ENCODE data around the gene HEPACAM.
"Not testable (repeated sequence)": the region's sequence is repeated elsewhere in the genome, so short reads cannot be mapped to it uniquely, and the experiment has no call there.

Gene HEPACAM, protein sequence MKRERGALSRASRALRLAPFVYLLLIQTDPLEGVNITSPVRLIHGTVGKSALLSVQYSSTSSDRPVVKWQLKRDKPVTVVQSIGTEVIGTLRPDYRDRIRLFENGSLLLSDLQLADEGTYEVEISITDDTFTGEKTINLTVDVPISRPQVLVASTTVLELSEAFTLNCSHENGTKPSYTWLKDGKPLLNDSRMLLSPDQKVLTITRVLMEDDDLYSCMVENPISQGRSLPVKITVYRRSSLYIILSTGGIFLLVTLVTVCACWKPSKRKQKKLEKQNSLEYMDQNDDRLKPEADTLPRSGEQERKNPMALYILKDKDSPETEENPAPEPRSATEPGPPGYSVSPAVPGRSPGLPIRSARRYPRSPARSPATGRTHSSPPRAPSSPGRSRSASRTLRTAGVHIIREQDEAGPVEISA

DNA sequence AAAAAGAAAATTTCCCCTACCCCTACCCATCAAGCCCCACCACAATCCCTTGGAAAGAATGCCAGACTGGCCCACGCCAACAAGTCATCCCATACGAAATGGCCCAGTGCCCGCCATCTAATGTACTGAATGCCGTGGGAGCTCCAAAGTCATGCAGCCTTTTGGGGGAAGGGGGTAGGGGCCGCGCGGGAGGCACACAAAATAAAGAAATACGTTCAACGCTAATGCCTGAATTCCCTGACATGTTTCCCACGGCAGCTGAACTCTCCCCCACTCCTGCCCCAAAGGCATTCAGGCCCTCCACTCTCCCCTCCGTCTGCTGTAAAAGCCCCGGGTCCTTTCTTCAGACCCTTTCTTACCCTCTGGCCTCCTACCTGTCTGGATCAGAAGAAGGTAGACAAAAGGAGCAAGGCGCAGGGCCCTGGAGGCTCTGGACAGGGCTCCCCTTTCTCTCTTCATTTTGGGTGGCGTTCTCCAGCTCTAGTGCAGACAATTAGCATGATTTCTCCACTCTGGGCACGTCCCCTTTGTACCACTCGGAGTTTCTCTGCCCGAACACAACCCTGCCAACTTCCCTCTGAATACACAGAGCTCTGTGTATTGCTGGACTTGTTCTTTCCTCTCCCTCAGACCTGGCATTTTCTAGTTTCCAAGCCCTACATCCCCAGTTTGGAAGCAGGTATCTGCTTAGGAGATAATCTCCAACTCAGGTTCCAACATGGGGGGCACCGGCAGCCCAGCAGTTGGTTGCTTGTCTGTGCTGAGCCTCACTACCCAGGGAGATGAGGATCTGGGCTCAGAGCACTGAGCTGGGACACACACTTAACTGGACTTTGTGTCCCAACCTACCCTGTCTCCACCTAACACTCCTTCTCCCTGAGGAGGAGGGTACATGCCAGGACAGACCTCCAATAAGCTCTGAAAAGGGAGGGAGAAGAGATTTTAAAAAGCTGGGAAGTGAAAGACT is at the start of gene HEPACAM:
TSS of gene HEPACAM (minus strand) at position 500 of the 967 bp plus-strand sequence. CDS start at position 459, 41 bp downstream.
- no peak for DNase-seq

DNA sequence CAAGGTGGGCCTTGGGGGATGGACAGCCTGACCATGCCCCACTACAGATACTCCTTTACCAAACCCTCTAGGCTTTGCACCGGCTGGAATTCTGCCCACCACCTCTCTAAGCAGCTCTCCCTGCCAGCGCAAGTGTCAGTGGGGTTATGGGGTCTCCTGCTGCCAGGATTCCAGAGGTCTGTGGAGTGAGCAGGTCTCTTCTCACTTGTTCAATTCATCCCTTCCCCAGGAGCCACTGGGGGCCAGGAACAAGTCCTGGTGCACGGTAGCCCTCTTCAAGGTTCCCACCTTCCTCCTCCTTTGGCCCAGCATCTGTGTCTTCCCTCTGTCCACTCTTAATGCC is 48.6 kb upstream of the HEPACAM start:
- no peak for DNase-seq

DNA sequence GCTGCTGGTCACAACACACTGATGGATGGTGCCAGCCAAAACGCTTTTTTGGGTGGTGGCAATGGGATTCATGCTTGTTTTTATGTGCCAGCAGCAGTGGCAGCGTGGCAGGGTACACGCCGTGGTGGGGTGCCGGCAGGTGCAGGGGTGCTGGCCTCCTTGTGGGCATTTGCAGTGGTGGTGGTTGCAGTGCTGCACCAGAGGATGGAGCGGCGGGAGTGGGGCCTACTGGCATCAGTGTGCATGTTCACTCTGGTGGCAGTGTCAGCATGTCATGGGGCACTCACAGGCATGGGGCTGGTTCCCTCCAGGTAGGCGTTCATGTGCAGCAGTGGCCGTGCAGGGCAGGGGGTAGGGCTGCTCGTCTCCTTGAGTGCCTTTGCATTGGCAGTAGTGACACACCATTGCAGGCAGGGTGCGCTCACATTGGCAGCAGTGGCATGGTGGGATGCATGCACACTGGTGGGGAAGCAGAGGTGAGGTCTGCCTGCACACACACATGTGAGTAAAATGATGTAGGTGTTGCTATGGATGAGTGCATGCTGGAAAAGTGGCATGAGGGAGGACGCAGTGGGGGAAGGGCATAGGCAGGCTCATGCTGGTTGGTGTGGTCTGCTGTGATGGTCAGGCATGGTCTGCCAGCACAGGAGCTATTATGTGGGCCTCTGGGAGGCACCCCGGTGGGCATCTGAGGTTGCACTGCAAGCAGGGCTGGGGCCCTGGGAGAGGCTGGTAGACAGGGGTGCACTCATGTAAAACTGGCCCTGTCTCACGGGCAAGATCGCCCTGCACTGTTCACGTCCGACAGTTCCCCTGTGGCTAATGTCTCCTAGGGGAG is 48.0 kb upstream of the HEPACAM start:
- no peak for DNase-seq

DNA sequence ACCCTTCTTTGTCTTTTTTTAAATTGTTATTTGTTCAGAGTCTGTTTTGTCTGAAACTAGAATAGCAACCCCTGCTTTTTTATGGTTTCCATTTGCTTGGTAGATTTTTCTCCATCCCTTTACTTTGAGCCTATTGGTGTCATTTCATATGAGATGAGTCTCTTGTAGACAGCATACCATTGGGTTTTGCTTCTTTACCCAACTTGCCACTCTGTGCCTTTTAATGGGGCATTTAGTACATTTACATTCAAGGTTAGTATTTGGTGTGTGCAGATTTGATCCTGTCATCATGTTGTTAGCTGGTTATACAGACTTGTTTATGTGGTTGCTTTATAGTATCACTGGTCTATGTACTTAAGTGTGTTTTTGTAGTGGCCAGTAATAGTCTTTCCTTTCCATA is 46.2 kb upstream of the HEPACAM start:
- DNase-seq: no peak

DNA sequence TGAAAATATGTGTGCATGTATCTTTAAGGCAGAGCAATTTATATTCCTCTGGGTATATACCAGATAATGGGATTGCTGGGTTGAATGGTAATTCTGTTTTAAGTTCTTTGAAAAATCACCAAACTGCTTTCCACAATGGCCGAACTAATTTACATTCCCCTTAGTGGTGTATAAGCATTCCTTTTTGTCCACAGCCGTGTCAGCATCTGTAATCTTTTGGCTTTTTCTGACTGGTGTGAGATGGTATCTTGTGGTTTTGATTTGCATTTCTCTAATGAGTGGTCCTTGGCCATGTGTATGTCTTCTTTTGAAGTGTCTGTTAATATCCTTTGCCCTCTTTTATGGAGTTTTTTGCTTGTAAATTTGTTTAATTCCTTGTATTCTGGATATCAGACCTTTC is 42.5 kb upstream of the HEPACAM start:
- no peak for DNase-seq

DNA sequence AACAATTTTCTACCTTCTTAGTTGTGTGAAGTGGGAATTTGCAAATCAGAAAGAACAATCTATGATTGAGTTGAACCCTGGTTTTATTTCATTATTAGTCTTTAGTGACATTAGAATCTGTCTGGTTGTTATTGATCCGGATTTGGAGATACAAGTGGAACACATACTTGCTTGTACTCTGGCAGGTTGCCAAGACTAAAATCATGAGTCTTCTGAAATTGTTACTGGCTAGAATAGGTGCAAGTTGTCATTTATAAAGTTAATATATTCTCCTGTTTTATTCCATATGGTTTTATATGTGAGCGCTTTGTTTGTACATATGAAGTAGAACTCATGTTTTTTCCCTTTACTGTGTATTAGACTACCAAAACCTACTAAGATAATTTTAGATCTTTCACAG is 41.2 kb upstream of the HEPACAM start:
- DNase-seq: no peak

DNA sequence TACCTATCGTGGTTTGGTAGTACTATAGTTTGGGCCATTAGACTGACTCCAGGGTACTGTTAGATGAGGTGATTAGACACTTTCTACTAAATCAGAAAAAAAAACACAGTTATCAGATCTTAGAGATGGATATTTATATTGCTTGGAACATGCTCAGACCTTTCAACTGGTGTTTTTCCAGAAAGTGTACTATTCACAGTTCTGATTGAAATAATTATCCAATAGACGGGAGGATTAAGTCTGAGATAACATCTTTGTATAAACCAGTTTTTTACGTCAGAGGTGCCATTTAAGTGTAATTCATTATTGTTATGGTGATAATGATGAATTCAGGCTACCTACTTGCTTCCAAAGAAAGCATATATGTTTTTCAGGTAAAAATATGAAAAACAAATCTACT is 40.7 kb upstream of the HEPACAM start:
- DNase-seq: no peak

DNA sequence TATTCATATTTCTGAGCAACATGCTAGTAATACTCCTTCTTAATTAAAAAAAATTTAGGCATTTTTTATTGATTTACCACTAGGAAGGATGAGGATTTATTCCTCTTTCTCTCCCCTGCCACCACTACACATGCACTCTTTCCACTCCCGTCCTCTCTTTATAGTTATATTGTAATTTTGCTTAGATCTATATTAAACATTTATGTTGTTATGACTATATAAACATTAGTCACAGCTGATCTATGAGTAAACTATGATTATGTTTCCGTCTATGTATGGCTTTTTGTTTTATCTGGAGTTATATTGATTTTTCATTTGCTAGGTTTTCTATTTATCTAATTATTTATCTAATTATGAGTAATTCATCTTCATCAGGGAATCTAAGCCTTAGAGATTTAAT is 36.0 kb upstream of the HEPACAM start:
- no peak for DNase-seq

DNA sequence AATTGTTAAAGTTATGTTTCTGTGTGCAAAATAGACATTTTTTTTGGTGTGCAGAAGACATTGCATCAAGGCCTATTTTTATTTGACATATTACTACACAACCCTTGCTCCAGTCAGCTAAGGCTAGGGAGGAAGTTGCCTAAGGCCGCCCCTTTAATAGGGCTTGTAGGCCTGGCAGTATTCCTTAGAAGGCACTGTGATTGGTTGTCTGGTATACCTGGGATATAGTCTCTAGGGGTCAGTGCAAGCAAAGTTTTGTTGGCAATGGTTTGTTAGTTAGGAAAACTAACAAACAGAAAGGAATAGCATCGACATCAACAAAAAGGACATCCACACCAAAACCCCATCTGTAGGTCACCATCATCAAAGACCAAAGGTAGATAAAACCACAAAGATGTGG is 35.1 kb upstream of the HEPACAM start:
- DNase-seq: no peak

DNA sequence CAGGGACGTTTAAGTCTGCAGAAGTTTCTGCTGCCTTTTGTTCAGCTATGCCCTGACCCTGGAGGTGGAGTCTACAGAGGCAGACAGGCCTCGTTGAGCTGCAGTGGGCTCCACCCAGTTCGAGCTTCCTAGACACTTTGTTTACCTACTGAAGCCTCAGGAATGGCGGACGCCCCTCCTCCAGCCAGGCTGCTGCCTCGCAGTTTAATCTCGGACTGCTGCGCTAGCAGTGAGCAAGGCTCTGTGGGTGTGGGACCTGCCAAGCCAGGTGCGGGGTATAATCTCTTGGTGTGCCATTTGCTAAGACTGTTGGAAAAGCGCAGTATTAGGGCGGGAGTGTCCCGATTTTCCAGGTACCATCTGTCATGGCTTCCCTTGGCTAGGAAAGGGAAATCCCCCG is 32.4 kb upstream of the HEPACAM start:
- not testable (repeated sequence) for DNase-seq

DNA sequence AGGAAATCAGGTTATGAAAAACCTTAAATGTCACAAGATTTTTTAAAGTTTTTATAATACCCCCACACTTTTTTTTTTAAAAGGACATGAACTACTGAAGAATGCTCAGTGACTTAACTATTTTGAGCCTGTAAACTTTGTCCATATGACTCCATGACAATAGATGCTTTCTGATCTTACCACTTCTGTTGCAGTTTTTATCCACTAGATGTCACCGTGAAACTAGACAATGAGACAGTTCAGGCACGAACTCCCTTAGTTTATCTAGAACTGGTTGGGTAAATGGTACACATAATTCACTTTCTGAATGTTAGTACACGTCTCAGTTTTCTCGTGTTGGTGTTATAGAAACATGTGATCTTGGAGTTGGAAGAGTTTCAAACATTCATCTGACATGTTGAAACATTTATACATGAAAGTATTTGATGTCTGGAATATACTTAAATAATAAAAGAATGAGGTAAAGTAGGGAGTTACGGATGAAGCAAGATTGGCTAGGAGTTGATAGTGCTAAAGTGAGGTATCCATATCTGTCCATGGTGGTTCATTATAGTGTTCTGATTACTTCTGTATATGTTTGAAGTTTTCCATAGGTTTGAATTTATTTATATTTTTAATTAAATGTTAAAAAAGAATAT is 26.2 kb upstream of the HEPACAM start:
- peak; percentile 12 for DNase-seq

DNA sequence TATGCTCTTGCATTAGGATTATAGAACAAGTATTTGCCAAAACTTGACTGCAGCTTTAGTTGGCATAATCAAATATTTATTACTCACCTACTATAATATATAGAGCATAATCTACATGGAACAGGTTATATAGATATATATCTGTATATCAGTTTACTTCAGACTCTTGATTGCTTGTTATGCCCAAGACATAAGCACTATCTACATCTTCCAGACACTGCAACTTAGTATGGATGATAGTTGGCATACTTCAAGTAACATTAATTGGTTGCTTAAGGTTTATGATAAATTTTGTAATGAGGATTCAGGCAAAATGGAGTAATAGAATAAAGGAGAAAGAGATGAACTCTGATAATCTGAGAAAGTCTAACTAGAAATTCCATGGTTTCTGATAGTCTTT is 19.2 kb upstream of the HEPACAM start:
- DNase-seq: no peak

DNA sequence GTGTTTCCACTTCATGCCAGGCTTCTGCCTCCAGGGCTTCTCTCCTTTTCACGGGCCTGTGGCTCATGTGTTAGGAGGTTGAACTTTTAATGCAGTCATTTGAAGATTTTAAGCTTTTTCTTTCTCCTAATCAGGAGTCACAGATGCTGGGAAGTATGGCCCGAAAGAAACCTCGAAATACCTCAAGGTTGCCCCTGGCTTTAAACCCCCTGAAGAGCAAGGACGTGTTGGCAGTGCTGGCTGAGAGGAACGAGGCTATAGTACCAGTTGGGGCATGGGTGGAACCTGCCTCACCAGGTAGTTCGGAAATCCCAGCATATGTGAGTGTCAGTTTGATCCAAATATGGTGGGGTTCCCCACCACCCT is 18.7 kb upstream of the HEPACAM start:
- no peak for DNase-seq

DNA sequence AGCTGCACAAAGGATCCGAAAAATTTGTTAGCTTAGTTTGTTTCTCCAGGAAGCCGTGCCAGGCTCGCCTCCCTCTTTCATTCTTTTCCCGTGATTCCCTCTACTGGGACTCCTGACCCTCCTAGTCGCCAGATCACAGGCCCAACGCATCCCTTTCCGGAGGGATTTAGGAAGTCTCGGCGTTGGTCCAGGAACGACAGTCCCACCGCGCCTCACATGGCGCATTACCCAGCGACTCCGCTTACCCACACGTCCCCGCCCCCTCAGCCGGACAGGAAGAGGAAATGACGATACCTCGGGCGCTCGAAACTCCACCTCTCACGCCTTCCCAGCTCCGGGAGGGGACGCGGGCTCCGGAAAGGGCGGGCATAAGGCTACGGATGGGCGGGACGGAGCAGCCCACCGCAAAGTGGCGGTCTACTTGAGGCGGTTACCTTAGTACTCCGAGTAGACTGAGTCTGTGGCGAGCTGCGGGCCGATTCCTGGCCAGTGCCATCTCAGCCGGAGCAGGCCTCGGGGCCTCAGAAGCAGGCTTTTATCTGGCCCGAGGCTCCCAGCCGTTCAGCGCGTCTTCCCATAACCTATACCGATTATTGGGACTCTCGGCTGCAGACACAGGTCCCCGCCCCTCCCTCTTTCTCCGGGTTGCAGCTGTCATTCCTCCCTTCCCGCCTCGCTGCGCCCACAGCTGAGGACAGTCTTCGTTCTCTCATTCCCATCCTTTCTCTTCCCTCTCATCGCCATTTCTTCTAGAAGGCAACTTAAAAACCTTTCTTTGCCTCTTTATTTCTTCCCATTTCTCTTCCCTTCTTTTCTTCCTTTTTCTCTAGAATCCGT is 18.1 kb upstream of the HEPACAM start, which contains the start of gene CCDC15:
TSS of gene CCDC15 (plus strand) at position 450 of the 837 bp plus-strand sequence. CDS start 531 bp downstream, outside the sequence.
- peak; percentile 67 for DNase-seq

DNA sequence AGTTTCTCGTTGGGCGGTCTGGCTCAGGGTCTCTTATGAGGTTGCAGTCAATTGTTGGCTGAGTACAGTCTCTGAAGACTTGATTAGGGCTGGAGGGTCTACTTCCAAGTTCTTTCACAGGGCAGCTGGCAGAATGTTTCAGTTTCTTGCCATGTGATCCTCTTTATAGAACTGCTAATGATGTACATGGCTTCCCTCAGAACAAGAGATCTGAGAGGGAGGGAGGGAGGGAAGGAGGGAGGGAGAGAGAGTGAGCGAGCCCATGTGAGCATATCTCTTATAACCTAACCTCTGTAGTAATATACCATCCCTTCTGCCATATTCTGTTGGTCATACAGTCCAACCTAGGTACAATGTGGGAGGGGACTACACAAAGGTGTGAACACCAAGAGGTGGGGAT is 15.5 kb upstream of the HEPACAM start:
- no peak for DNase-seq

DNA sequence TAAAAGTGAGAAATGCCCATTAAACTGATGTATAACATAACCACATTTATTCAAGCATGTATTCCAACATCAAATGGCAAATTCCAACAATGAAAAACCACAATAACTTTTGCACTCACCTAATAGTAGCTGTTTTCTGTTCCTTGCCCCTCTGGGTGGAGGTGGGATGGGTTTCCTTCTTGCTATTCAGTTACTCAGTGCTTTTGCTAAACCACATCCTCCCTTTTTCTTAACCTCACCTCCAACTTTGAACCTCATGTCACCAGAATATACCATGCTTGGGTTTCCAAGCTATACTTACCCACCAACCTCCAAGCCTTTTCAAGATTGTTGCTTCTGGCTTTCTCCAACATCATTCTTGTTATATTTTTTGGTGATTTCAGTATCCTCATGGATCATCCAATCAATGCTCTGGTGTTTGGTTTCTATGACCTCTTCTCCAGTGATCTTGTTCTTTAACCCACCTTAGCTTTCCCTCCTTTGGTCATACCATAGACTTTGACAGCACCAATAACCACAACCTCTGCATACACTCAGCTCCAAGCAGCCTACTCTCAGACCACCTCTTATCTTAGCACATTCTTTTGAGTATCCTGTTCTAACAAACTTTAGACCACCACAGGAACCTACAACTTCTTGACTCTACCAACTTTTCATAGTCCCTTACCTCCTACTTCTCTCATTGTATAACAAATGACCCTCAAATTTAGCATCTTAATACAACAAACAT is 14.9 kb upstream of the HEPACAM start:
- DNase-seq: no peak

DNA sequence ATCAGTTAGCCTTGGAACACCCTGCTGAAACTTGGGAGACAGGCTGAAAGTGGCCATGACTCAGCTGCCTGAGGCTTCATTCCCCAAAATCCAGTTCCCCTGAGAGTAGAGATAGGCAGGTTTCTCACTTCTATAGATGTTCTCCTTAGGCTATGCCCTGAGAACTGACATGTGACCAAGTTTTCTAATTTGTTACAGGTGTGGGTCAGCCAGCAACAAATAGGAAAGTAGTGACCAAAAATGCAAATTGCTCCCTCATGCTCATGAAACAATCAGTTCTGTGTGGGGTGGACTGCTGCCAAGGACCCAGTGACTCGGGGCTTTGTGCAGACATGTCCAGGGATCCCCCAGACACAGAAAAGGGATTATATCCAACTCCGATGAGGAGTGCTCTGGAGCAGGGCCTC is 10.9 kb upstream of the HEPACAM start:
- DNase-seq: no peak

DNA sequence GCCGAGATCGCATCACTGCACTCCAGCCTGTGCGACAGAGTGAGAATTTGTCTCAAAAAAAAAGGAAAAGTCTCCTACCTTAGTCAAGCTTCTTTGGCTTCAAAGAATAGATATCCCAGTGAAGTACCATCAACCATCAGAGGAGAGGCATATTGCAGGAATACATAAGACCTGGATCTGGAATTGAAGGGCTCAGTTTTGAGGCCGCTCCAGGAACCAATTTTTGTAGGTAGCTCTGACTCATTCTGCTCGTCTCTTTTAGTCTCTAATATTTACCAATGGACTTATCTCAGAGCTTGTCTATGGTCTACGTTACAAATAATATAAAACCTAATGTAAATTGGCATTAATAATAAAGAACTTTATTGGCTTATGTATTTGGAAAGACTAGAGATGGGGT is 10.0 kb upstream of the HEPACAM start:
- DNase-seq: no peak

DNA sequence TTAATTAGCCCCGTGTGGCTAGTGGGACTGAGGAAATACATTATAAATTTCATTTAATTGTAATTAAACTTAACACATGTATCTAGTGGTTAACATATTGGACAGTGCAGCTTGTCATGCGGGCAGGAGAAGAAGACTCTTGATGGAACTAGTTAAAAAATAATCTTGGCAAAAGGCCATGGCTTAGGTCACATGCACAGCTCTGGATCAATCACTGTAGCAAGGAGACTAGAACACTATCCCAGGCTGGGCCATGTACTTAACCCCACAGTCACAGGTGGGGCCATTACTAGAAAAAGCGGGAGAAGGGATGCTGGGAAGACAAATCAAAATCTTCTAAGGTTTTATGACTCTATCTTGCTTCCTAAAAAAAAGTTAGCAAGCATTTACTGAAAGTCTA is 8.7 kb upstream of the HEPACAM start:
- DNase-seq: no peak

DNA sequence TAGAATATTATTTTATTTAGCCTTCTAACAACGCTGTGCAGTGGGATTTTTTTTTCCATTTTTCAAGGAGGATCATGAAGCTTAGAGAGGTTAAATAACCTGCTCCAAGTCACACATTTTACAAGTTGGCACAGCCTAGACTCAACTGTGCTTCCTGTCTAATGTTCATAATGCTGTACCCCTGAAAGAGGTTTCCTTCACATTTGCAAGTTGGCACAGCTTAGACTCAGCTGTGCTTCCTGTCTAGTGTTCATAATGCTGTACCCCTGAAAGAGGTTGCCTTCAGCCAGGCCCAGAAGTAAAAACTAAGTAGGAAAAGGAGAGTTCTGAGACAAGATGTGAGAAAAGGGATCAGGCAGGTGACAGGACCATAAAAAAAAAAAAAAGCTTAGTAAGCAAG is 7.9 kb upstream of the HEPACAM start:
- DNase-seq: no peak

DNA sequence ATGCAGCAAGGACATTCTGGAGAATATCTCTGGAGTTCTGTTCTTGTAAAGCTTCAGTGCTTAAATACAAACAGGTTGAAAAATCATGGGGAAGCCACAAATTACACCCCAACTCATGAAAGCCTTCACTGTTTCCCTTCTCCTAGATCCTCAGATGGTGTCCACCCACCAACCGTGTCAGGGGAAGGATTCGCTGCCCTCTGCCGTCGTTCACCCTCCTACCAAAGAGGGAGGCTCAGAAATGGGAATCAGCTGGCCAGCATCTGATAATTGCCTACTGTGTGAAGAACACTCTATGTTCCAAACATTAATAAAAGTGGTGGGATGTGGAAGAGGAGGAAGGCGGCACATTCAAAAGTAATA is 7.4 kb upstream of the HEPACAM start:
- no peak for DNase-seq

Data from NCI-H2107 (cell line).